ENCODE measurements around the gene ALCAM.

Gene ALCAM

DNA sequence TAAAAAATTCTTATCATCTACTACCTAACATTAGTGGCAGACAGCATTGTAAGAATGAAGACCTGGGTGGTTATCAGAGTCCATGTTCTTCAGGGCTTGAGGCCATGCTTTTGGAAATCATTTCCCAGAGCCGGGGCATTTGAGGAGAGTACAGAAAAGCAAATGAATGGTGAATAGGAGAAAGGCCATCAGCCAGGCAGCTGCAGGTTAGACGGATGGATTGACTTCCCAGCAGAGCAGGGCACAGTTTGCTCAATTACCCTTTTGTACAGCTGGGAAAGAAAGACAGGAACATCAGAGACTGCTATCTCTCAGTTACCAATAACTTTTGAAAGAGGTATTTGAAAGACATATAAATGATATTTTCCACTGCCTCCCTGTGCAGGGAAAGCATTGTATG lies 135.6 kb downstream of the ALCAM start:
- TF ChIP-seq POLR2AphosphoS5 (IDR thresholded peaks at IDR 0.05; ENCODE audit: low read depth, low read length) (no peak), TAF1 (IDR thresholded peaks at IDR 0.05; ENCODE audit: borderline replicate concordance, insufficient read depth, low read length) (no peak), FOXP2 (optimal IDR thresholded peaks at IDR 0.05; ENCODE audit: borderline replicate concordance, extremely low read depth, extremely low read length, insufficient read depth) (no peak), SIN3A (IDR thresholded peaks at IDR 0.05; ENCODE audit: borderline replicate concordance, insufficient read depth, low read length) (no peak)
- TF ChIP-seq, protein P1, sequence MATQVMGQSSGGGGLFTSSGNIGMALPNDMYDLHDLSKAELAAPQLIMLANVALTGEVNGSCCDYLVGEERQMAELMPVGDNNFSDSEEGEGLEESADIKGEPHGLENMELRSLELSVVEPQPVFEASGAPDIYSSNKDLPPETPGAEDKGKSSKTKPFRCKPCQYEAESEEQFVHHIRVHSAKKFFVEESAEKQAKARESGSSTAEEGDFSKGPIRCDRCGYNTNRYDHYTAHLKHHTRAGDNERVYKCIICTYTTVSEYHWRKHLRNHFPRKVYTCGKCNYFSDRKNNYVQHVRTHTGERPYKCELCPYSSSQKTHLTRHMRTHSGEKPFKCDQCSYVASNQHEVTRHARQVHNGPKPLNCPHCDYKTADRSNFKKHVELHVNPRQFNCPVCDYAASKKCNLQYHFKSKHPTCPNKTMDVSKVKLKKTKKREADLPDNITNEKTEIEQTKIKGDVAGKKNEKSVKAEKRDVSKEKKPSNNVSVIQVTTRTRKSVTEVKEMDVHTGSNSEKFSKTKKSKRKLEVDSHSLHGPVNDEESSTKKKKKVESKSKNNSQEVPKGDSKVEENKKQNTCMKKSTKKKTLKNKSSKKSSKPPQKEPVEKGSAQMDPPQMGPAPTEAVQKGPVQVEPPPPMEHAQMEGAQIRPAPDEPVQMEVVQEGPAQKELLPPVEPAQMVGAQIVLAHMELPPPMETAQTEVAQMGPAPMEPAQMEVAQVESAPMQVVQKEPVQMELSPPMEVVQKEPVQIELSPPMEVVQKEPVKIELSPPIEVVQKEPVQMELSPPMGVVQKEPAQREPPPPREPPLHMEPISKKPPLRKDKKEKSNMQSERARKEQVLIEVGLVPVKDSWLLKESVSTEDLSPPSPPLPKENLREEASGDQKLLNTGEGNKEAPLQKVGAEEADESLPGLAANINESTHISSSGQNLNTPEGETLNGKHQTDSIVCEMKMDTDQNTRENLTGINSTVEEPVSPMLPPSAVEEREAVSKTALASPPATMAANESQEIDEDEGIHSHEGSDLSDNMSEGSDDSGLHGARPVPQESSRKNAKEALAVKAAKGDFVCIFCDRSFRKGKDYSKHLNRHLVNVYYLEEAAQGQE (IDR thresholded peaks at IDR 0.05; ENCODE audit: insufficient read depth in 1 of 2, low read depth in 2 of 2, low read length in 2 of 2) = no peak

GRCh38 chr3:105503191-105503593 lies 136.5 kb downstream of the ALCAM start:
- TF ChIP-seq FOXP2 (optimal IDR thresholded peaks at IDR 0.05; ENCODE audit: borderline replicate concordance, extremely low read depth, extremely low read length, insufficient read depth) (no peak), TAF1 (IDR thresholded peaks at IDR 0.05; ENCODE audit: borderline replicate concordance, insufficient read depth, low read length) (no peak), POLR2AphosphoS5 (IDR thresholded peaks at IDR 0.05; ENCODE audit: low read depth, low read length) (no peak), SIN3A (IDR thresholded peaks at IDR 0.05; ENCODE audit: borderline replicate concordance, insufficient read depth, low read length) (no peak)
- TF ChIP-seq, protein P1 (IDR thresholded peaks at IDR 0.05; ENCODE audit: insufficient read depth in 1 of 2, low read depth in 2 of 2, low read length in 2 of 2) = no peak

- TF ChIP-seq, protein P1 (IDR thresholded peaks at IDR 0.05; ENCODE audit: insufficient read depth in 1 of 2, low read depth in 2 of 2, low read length in 2 of 2) = no peak
- TF ChIP-seq FOXP2 (optimal IDR thresholded peaks at IDR 0.05; ENCODE audit: borderline replicate concordance, extremely low read depth, extremely low read length, insufficient read depth) (no peak), POLR2AphosphoS5 (IDR thresholded peaks at IDR 0.05; ENCODE audit: low read depth, low read length) (no peak), TAF1 (IDR thresholded peaks at IDR 0.05; ENCODE audit: borderline replicate concordance, insufficient read depth, low read length) (no peak), SIN3A (IDR thresholded peaks at IDR 0.05; ENCODE audit: borderline replicate concordance, insufficient read depth, low read length) (no peak)
Observed at GRCh38 chr3:105504440-105504951, 137.8 kb downstream of the ALCAM start.

- no peak for TF ChIP-seq TAF1 (IDR thresholded peaks at IDR 0.05; ENCODE audit: borderline replicate concordance, insufficient read depth, low read length)
- TF ChIP-seq FOXP2 (optimal IDR thresholded peaks at IDR 0.05; ENCODE audit: borderline replicate concordance, extremely low read depth, extremely low read length, insufficient read depth) = no peak
- no peak for TF ChIP-seq SIN3A (IDR thresholded peaks at IDR 0.05; ENCODE audit: borderline replicate concordance, insufficient read depth, low read length)
- no peak for TF ChIP-seq POLR2AphosphoS5 (IDR thresholded peaks at IDR 0.05; ENCODE audit: low read depth, low read length)
- TF ChIP-seq, protein P1 (IDR thresholded peaks at IDR 0.05; ENCODE audit: insufficient read depth in 1 of 2, low read depth in 2 of 2, low read length in 2 of 2) = no peak
Observed at GRCh38 chr3:105505170-105505569, 138.5 kb downstream of the ALCAM start.

GRCh38 chr3:105511031-105511430 lies 144.3 kb downstream of the ALCAM start:
- TF ChIP-seq SIN3A (IDR thresholded peaks at IDR 0.05; ENCODE audit: borderline replicate concordance, insufficient read depth, low read length) (no peak), POLR2AphosphoS5 (IDR thresholded peaks at IDR 0.05; ENCODE audit: low read depth, low read length) (no peak), TAF1 (IDR thresholded peaks at IDR 0.05; ENCODE audit: borderline replicate concordance, insufficient read depth, low read length) (no peak), FOXP2 (optimal IDR thresholded peaks at IDR 0.05; ENCODE audit: borderline replicate concordance, extremely low read depth, extremely low read length, insufficient read depth) (no peak)
- TF ChIP-seq, protein P1 (IDR thresholded peaks at IDR 0.05; ENCODE audit: insufficient read depth in 1 of 2, low read depth in 2 of 2, low read length in 2 of 2) = no peak
